SK-N-DZ (cell line): ENCODE data around the gene OR10H3.
"Not testable (repeated sequence)": the region's sequence is repeated elsewhere in the genome, so short reads cannot be mapped to it uniquely, and the experiment has no call there.

ENCODE experiments used
- DNase-seq: peaks from one replicate; pipeline ENCODE4 v3.0.0-alpha.2; 2015; ENCODE audit warnings: low spot score

Gene OR10H3

GRCh38 chr19:15776991-15777970 is 39.5 kb downstream of the OR10H3 start:
- no peak for DNase-seq

GRCh38 chr19:15779756-15780476 is 42.1 kb downstream of the OR10H3 start:
- DNase-seq, result no peak

GRCh38 chr19:15780610-15781418 is 43.0 kb downstream of the OR10H3 start:
- DNase-seq, result no peak

- no peak for DNase-seq
Observed at GRCh38 chr19:15781661-15782060, 43.9 kb downstream of the OR10H3 start.

- no peak for DNase-seq
Observed at GRCh38 chr19:15782211-15782610, 44.4 kb downstream of the OR10H3 start.

GRCh38 chr19:15782896-15783295 is 45.1 kb downstream of the OR10H3 start:
- not testable (repeated sequence) for DNase-seq

GRCh38 chr19:15787611-15788155 is 49.9 kb downstream of the OR10H3 start, which contains the start of gene OR10H5:
Gene OR10H5 (plus strand): TSS chr19:15787661. CDS start chr19:15794049, 6,388 bp downstream.
- no peak for DNase-seq

- DNase-seq, result no peak
Observed at GRCh38 chr19:15788594-15789270, 50.9 kb downstream of the OR10H3 start.

- DNase-seq, result no peak
Observed at GRCh38 chr19:15790096-15790495, 52.3 kb downstream of the OR10H3 start.
